SK-N-SH (cell line): ENCODE data around the gene NOL4. TPM values are rescaled to one million over a fixed set of nuclear protein-coding genes. Genes with fewer than 3 reads are reported as not detected.

Source experiments
- CTCF ChIA-PET: fragments of 300-600, 350-600 bp; formaldehyde crosslinking; extraction: SDS; loops from one replicate; lab custom pipeline; 2021; lab: Yijun Ruan, JAX
- POLR2A ChIA-PET: fragments of 350-600 bp; sonication (Branson Sonifier 250); formaldehyde crosslinking; extraction: SDS; loops from one replicate; lab custom pipeline; 2020; ENCODE audit warnings: antibody characterized with exemption, inconsistent platforms; lab: Yijun Ruan, JAX
- DNase-seq: peaks from one replicate; pipeline ENCODE4 v3.0.0; 2012
- H2AFZ ChIP-seq: fragments of 200-600 bp; sonication (generic); 2 replicates; pipeline ENCODE4 v1.8.1; 2016; ENCODE audit warnings: antibody characterized with exemption, mild to moderate bottlenecking, low read depth
- H3F3A ChIP-seq: fragments of 200-600 bp; sonication (generic); replicated peaks from 2 replicates; pipeline ENCODE3; 2016; ENCODE audit warnings: antibody characterized with exemption, mild to moderate bottlenecking; ENCODE audit not compliant: insufficient read depth
- H3K27ac ChIP-seq, 2 experiments: fragments of 200-500 bp in 1 of 2; fragments of 200-600 bp in 1 of 2; sonication (Bioruptor generic) in 1 of 2; sonication (generic), shearing (Covaris generic) in 1 of 2; 2 replicates each; pipeline versions ENCODE4 v1.5.1 to v1.6.1; 2014 to 2016; ENCODE audit warnings: low read depth in 2 of 2, inconsistent platforms in 1 of 2, low read length in 1 of 2, mild to moderate bottlenecking in 1 of 2, mixed read lengths in 1 of 2
- H3K27me3 ChIP-seq: fragments of 200-600 bp; sonication (generic), shearing (Covaris generic); 2 replicates; pipeline ENCODE4 v1.6.1; 2016; ENCODE audit warnings: mixed run types; ENCODE audit not compliant: insufficient read depth
- H3K36me3 ChIP-seq, 2 experiments: fragments of 200-500 bp in 1 of 2; fragments of 200-600 bp in 1 of 2; sonication (Bioruptor generic) in 1 of 2; sonication (generic) in 1 of 2; replicated peaks in 1 of 2; 2 replicates each; pipeline versions ENCODE3 to v1.5.1; 2014 to 2016; ENCODE audit warnings: low read length in 1 of 2, mild to moderate bottlenecking in 1 of 2; ENCODE audit not compliant: insufficient read depth in 2 of 2, control insufficient read depth in 1 of 2
- H3K4me1 ChIP-seq, 2 experiments: fragments of 200-500 bp in 1 of 2; fragments of 200-600 bp in 1 of 2; sonication (Bioruptor generic) in 1 of 2; sonication (generic), shearing (Covaris generic) in 1 of 2; 2 replicates each; pipeline versions ENCODE4 v1.5.1 to v1.6.1; 2014 to 2016; ENCODE audit warnings: low read depth in 1 of 2, low read length in 1 of 2, mixed run types in 1 of 2; ENCODE audit not compliant: insufficient read depth in 2 of 2, control insufficient read depth in 1 of 2
- H3K4me2 ChIP-seq: fragments of 200-600 bp; sonication (generic), shearing (Covaris generic); 2 replicates; pipeline ENCODE4 v1.6.1; 2017; ENCODE audit warnings: mixed run types
- H3K4me3 ChIP-seq, 2 experiments: fragments of 200-500 bp in 1 of 2; fragments of 200-600 bp in 1 of 2; sonication (Bioruptor generic) in 1 of 2; sonication (generic), shearing (Covaris generic) in 1 of 2; 2 replicates each; pipeline versions ENCODE4 v1.5.1 to v1.8.1; 2014 to 2016; ENCODE audit warnings: low read depth in 2 of 2, inconsistent platforms in 1 of 2, low read length in 1 of 2, mild to moderate bottlenecking in 1 of 2, mixed read lengths in 1 of 2, moderate library complexity in 1 of 2
- H3K79me2 ChIP-seq: fragments of 200-600 bp; sonication (generic); 2 replicates; pipeline ENCODE4 v1.8.1; 2017; ENCODE audit warnings: mild to moderate bottlenecking; ENCODE audit not compliant: insufficient read depth
- H3K9ac ChIP-seq: fragments of 200-600 bp; sonication (generic); 2 replicates; pipeline ENCODE4 v1.6.1; 2017; ENCODE audit warnings: mixed run types
- H3K9me2 ChIP-seq: fragments of 200-600 bp; sonication (generic); 2 replicates; pipeline ENCODE4 v1.6.1; 2017; ENCODE audit warnings: mixed run types
- H3K9me3 ChIP-seq: fragments of 200-600 bp; sonication (generic); 2 replicates; pipeline ENCODE4 v1.6.1; 2017; ENCODE audit warnings: mixed run types, mild to moderate bottlenecking, moderate library complexity
- H4K20me1 ChIP-seq: fragments of 200-600 bp; sonication (generic); 2 replicates; pipeline ENCODE4 v1.6.1; 2017; ENCODE audit warnings: mild to moderate bottlenecking, mixed run types; ENCODE audit not compliant: insufficient read depth
- CHD2 ChIP-seq: fragments of 150-350 bp; IDR thresholded peaks from 2 replicates; pipeline ENCODE4 v1.6.1; 2018; ENCODE audit warnings: low read length; ENCODE audit not compliant: partially characterized antibody
- CTCF ChIP-seq: fragments of 200-600 bp; sonication (generic); IDR thresholded peaks from 2 replicates; pipeline ENCODE4 v1.6.1; 2017; ENCODE audit warnings: antibody characterized with exemption, mild to moderate bottlenecking, moderate library complexity
- ELF1 ChIP-seq: IDR thresholded peaks from 2 replicates; pipeline ENCODE4 v1.4.0; 2012
- EP300 ChIP-seq, 2 experiments: IDR thresholded peaks; 2 replicates each; pipeline versions ENCODE4 v1.4.0 to v1.6.1; 2012; ENCODE audit warnings: borderline replicate concordance in 1 of 2, low read depth in 1 of 2, low read length in 1 of 2
- FOSL2 ChIP-seq: IDR thresholded peaks from 2 replicates; pipeline ENCODE4 v1.4.0; 2012; ENCODE audit warnings: low read depth, mild to moderate bottlenecking, moderate library complexity, borderline replicate concordance
- FOXJ3 ChIP-seq: sonication (generic); formaldehyde crosslinking; IDR thresholded peaks from 2 replicates; pipeline ENCODE4 v1.5.1; 2020; ENCODE audit warnings: mild to moderate bottlenecking, missing genetic modification reagents
- FOXM1 ChIP-seq: IDR thresholded peaks from 2 replicates; pipeline ENCODE4 v1.4.0; 2012; ENCODE audit warnings: low read depth, mild to moderate bottlenecking
- MEF2A ChIP-seq: IDR thresholded peaks from 2 replicates; pipeline ENCODE4 v1.4.0; 2012; ENCODE audit warnings: low read depth, borderline replicate concordance
- MXI1 ChIP-seq: IDR thresholded peaks from 2 replicates; pipeline ENCODE4 v1.6.1; 2012; ENCODE audit warnings: mild to moderate bottlenecking, low read depth, low read length, improper control_type of control experiment
- NFIC ChIP-seq: IDR thresholded peaks from 2 replicates; pipeline ENCODE4 v1.4.0; 2012; ENCODE audit warnings: borderline replicate concordance
- NRF1 ChIP-seq: IDR thresholded peaks from 2 replicates; pipeline ENCODE4 v1.6.1; 2012; ENCODE audit warnings: low read depth, mild to moderate bottlenecking, low read length
- POLR2AphosphoS5 ChIP-seq: IDR thresholded peaks from 2 replicates; pipeline ENCODE4 v1.6.1; 2012; ENCODE audit warnings: low read depth, low read length
- RAD21 ChIP-seq: IDR thresholded peaks from 2 replicates; pipeline ENCODE4 v1.6.1; 2012; ENCODE audit warnings: mild to moderate bottlenecking, low read length
- RCOR1 ChIP-seq: fragments of 150-350 bp; IDR thresholded peaks from 2 replicates; pipeline ENCODE4 v1.6.1; 2017; ENCODE audit warnings: antibody characterized with exemption, low read length
- RFX5 ChIP-seq: IDR thresholded peaks from 2 replicates; pipeline ENCODE4 v1.6.1; 2012; ENCODE audit warnings: mild to moderate bottlenecking, improper control_type of control experiment, low read length
- SIN3A ChIP-seq: IDR thresholded peaks from 2 replicates; pipeline ENCODE4 v1.6.1; 2012; ENCODE audit warnings: low read depth, mild to moderate bottlenecking, low read length, moderate library complexity, borderline replicate concordance
- TEAD4 ChIP-seq: IDR thresholded peaks from 2 replicates; pipeline ENCODE4 v1.4.0; 2012; ENCODE audit warnings: mild to moderate bottlenecking, borderline replicate concordance; ENCODE audit not compliant: insufficient read depth
- USF1 ChIP-seq: IDR thresholded peaks from 2 replicates; pipeline ENCODE4 v1.4.0; 2012; ENCODE audit warnings: low read depth, borderline replicate concordance
- USF2 ChIP-seq: fragments of 150-350 bp; IDR thresholded peaks from 2 replicates; pipeline ENCODE4 v1.6.1; 2017; ENCODE audit warnings: antibody characterized with exemption, low read length, low read depth, borderline replicate concordance
- WGBS: methylation state at CpG from one replicate; pipeline ENCODE4 v1.1.6; 2017; ENCODE audit warnings: low lambda C conversion rate; 5-methylcytosine and 5-hydroxymethylcytosine counted together
- polyA plus RNA-seq, 3 experiments: library from polyadenylated mRNA; depleted of rRNA; stranded (reverse); fragments of >200 nt; gene quantifications; 2 replicates each; pipeline ENCODE4 v1.2.3, GENCODE V29; 2012

The NOL4 gene
- polyA plus RNA-seq, 1 of the 3 experiments (the other 2 are of a cell fraction): 0.07 TPM

DNA sequence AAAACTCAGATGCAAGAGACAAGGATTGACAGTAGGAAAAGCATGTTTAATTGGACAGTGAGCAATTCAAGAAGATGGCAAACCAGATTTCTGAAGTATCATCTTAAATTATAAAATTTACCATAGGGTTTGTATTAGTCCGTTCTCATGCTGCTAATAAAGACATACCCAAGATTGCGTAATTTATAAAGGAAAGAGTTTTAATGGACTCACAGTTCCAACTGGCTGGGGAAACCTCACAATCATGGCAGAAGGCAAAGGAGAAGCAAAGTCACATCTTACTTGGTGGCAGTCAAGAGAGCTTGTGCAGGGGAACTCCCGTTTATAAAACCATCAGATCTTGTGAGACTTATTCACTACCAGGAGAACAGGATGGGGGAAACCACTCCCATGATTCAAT lies 24.0 kb upstream of the NOL4 start:
- no peak overlapping the region for H3K27ac ChIP-seq
- POLR2A ChIA-PET: no interaction called here
- H3K9ac ChIP-seq: no peak overlapping the region
- no peak for TF ChIP-seq RCOR1
- TF ChIP-seq MEF2A: no peak
- TF ChIP-seq FOXJ3 (CRISPR knock-in tag): no peak
- no peak for TF ChIP-seq EP300 (IDR thresholded peaks at IDR 0.05; ENCODE audit: borderline replicate concordance in 1 of 2, low read depth in 1 of 2, low read length in 1 of 2)
- no peak for TF ChIP-seq CTCF
- no peak for TF ChIP-seq POLR2AphosphoS5
- TF ChIP-seq RFX5: no peak
- TF ChIP-seq NFIC: no peak
- TF ChIP-seq NRF1: no peak
- no peak for TF ChIP-seq USF2
- no peak for TF ChIP-seq ELF1
- TF ChIP-seq CHD2: no peak
- TF ChIP-seq FOSL2: no peak
- TF ChIP-seq MXI1: no peak
- no peak for TF ChIP-seq FOXM1
- TF ChIP-seq USF1: no peak
- no peak for TF ChIP-seq TEAD4
- TF ChIP-seq SIN3A: no peak
- no peak for TF ChIP-seq RAD21
- no peaks in the 10 kb centered on the region for H3F3A ChIP-seq
- no peak overlapping the region for H3K4me3 ChIP-seq
- no peaks in the 10 kb centered on the region for H3K27me3 ChIP-seq
- no peak overlapping the region for H3K4me2 ChIP-seq
- no peaks in the 10 kb centered on the region for H3K9me3 ChIP-seq
- H3K9me2 ChIP-seq: no peaks in the 10 kb centered on the region
- H4K20me1 ChIP-seq: no peaks in the 10 kb centered on the region
- no peaks in the 10 kb centered on the region for H3K79me2 ChIP-seq
- no peaks in the 10 kb centered on the region for H3K36me3 ChIP-seq
- CTCF ChIA-PET: no interaction called here
- DNase-seq: no peak
- WGBS: 42% methylated on average over 3 of the region's 3 CpGs
- H3K4me1 ChIP-seq: no peaks in the 10 kb centered on the region
- H2AFZ ChIP-seq: no peak overlapping the region
